HG02623 (cell line): ENCODE measurements around the gene ZNF48.
A peak's percentile ranks its signal among the peaks of the same experiment; 100 is the strongest.

Experiments used
- ATAC-seq: cut with Tn5 transposase; IDR thresholded peaks from one replicate; pipeline ENCODE4 v1.9.1; 2021; ENCODE audit warnings: moderate library complexity; ENCODE audit not compliant: unreplicated experiment

The ZNF48 gene

GRCh38 chr16:30437511-30438046 lies 42.4 kb downstream of the ZNF48 start:
- no peak for ATAC-seq

- no peak for ATAC-seq
Observed at GRCh38 chr16:30438835-30439234, 43.6 kb downstream of the ZNF48 start.

GRCh38 chr16:30439720-30440348 lies 44.6 kb downstream of the ZNF48 start:
- ATAC-seq = no peak

- no peak for ATAC-seq
Observed at GRCh38 chr16:30443631-30444030, 48.4 kb downstream of the ZNF48 start.

GRCh38 chr16:30444231-30445148 lies 49.3 kb downstream of the ZNF48 start:
- no peak for ATAC-seq

- ATAC-seq = peak; percentile 10
Observed at GRCh38 chr16:30445149-30445407, 49.9 kb downstream of the ZNF48 start.

GRCh38 chr16:30445408-30446202 lies 50.4 kb downstream of the ZNF48 start, which contains the start of gene SEPHS2:
Gene SEPHS2 (minus strand): TSS chr16:30445874. CDS start chr16:30445727, 147 bp downstream.
- ATAC-seq = peak; percentile 84

GRCh38 chr16:30446203-30446595 lies 51.0 kb downstream of the ZNF48 start:
- ATAC-seq = no peak

- no peak for ATAC-seq
Observed at GRCh38 chr16:30447512-30448226, 52.4 kb downstream of the ZNF48 start.

- no peak for ATAC-seq
Observed at GRCh38 chr16:30449116-30449435, 53.9 kb downstream of the ZNF48 start.
